NCI-H1436 treated with DMSO at 0.1 percent for 48 hours (cell line): ENCODE results near the gene PRMT1.

Source experiments
- DNase-seq: peaks from one replicate; lab custom pipeline; 2025; lab: John Stamatoyannopoulos, UW

Gene PRMT1

DNA sequence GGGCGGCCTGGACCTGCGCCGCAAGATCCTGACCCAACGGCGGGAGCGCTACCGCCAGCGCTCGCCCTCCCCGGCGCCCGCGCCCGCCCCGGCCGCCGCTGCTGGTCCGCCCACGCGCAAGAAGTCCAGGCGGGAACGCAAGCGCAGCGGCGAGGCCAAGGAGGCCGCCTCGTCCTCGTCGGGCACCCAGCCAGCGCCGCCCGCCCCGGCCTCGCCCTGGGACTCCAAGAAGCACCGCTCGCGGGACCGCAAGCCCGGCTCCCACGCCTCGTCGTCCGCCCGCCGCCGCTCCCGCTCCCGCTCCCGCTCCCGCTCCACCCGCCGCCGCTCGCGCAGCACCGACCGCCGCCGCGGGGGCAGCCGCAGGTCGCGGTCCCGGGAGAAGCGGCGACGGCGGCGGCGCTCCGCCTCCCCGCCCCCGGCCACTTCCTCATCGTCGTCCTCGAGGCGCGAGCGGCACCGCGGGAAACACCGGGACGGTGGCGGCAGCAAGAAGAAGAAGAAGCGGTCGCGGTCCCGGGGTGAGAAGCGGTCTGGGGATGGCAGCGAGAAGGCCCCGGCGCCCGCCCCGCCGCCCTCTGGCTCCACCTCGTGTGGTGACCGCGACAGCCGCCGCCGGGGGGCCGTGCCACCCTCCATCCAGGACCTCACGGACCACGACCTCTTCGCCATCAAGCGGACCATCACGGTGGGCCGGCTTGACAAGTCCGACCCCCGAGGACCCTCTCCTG lies 25.1 kb upstream of the PRMT1 start:
- no peak for DNase-seq

DNA sequence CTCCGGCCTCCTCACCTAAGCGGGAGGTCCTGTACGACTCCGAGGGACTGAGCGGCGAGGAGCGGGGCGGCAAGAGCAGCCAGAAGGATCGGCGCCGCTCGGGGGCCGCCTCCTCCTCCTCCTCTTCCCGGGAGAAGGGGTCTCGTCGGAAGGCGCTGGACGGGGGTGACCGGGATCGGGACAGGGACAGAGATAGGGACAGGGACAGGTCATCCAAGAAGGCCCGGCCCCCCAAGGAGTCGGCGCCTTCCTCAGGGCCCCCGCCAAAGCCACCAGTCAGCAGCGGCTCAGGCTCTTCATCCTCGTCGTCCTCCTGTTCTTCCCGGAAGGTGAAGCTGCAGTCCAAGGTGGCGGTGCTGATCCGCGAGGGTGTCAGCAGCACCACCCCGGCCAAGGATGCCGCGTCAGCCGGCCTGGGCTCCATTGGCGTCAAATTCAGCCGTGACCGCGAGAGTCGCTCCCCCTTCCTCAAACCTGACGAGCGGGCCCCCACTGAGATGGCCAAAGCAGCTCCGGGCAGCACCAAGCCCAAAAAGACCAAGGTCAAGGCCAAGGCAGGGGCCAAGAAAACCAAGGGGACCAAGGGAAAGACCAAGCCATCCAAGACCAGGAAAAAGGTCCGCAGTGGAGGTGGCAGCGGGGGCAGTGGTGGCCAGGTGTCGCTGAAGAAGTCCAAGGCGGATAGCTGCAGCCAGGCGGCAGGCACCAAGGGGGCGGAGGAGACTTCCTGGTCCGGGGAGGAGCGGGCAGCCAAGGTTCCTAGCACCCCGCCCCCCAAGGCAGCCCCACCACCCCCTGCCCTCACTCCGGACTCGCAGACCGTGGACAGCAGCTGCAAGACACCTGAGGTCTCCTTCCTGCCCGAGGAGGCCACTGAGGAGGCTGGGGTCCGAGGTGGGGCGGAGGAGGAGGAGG lies 24.3 kb upstream of the PRMT1 start:
- no peak for DNase-seq

DNA sequence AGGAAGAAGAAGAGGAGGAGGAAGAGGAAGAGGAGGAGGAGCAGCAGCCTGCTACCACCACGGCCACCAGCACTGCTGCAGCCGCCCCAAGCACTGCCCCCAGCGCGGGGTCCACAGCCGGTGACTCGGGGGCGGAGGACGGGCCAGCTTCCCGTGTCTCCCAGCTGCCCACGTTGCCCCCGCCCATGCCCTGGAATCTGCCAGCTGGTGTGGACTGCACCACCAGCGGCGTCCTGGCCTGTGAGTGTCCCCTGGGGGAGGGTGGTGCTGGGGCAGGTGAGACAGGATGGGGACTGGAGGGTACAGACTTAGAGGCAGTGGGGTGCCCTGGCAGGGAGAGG lies 23.6 kb upstream of the PRMT1 start:
- DNase-seq, result no peak

DNA sequence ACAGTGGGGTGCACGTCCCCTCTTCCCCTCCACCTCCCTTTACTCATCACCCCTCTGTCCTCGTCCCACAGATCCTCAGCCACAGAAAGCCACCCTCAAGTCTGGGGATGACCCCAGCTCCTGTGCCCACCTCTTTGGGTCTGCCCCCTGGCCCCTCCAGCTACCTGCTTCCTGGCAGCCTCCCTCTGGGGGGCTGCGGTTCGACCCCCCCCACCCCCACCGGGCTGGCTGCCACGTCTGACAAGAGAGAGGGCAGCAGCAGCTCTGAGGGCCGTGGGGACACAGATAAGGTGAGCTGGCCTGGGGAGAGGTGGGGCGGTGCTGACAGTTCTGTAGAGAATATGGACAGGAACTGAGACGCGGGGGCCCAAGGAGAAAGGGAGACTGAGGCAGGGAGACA lies 22.5 kb upstream of the PRMT1 start:
- DNase-seq, result no peak

DNA sequence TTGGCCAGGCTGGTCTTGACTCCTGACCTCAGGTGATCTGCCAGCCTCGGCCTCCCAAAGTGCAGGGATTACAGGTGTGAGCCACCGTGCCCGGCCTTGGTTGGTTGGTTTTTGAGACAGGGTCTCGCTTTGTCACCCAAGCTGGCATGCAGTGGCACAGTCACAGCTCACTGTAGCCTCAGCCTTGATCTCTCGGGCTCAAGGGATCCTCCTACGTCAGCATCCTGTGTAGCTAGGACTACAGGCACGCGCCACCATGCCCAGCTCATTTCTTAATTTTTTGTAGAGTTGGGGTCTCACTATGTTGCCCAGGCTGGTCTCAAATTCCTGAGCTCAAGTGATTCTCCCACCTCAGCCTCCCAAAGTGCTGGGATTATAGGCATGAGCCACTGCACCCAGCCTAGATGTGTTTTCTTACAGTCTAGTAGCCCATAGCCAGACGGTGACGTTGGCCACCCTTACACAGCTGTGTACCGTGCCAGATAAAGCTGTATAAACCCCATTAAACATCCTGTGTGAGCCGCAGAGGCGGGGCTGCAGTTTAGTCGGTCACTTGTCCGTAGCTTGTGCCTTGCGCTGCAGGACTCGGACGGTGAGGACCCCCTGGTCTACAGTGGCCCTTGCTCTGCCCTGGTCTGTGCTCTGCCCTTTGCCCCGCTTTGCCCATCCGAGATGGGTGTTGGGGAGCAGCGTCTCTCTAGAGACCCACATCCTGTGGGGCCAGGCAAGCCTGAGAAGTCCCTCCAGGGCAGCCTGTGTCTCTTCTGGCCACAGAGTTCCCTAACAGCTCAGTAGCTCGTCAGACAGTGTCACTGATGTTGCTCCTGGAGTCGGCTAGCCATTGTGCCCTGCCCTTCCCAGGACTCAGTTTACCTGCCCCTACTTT lies 21.3 kb upstream of the PRMT1 start:
- no peak for DNase-seq

DNA sequence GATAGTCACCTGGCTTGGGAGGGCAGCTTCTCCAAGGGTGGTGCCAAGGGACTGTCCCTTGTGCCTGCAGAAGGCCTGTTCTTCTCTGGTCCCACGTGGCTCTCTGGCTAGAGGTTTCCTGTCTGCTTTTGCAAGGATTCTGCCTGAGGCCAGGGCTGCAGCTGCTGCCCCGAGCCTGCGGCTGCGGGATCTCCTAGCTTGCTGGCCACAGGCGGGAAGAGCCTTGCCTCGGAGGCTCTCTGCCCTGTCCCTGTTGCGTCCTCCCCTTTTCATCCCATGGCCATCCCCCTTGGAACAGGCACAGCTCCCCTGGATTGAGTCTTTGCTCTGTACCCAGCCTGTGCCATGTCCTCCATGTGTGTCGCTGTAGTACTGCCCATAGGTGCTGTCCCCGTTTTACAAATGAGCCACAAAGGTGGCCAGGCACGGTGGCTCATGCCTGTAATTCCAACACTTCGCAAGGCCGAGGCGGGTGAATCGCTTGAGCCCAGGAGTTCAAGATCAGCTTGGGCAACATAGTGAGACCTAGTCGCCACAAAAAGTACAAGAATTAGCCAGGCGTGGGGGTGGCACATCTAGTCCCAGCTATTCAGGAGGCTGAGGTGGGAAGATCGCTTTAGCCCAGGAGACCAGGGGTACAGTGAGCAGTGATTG lies 20.5 kb upstream of the PRMT1 start:
- no peak for DNase-seq

DNA sequence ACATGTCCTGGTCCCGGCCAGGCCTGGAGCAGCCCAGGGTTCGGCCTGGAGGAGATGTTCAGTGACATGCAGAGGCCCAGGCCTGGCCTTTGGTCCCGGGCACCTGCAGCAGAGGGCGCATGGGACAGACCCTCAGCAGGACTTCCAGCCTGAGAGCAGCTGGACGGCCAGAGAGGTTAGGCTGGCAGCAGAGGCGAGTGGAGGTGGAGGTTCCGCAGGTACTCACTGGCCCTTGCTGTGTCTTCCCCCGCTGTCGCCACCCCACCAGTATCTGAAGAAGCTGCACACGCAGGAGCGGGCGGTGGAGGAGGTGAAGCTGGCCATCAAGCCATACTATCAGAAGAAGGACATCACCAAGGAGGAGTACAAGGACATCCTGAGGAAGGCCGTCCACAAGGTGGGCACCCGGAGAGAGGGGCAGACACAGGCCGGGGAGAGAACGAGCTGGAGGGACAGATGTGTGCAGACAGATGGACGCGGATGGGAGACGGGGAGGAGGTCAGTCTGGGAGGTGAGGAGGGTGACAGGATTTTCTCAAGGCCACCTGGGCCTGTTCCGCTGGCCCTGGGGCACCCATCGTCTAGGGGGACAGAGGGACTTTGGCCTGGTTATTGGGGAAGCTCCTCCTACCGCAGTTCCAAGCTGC lies 19.5 kb upstream of the PRMT1 start:
- no peak for DNase-seq

DNA sequence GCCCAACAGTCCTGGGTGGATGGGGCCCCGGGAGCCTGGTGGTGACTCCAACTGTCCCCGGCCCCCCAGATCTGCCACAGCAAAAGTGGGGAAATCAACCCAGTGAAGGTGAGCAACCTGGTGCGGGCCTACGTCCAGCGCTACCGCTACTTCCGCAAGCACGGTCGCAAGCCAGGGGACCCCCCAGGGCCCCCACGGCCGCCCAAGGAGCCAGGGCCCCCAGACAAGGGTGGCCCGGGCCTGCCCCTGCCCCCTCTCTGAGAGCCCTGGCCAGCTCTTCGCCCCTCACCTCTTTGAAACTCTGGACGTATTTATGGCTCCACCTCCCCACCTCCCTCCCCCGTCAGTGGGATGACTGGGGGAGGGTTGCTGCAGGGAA lies 18.9 kb upstream of the PRMT1 start:
- no peak for DNase-seq

DNA sequence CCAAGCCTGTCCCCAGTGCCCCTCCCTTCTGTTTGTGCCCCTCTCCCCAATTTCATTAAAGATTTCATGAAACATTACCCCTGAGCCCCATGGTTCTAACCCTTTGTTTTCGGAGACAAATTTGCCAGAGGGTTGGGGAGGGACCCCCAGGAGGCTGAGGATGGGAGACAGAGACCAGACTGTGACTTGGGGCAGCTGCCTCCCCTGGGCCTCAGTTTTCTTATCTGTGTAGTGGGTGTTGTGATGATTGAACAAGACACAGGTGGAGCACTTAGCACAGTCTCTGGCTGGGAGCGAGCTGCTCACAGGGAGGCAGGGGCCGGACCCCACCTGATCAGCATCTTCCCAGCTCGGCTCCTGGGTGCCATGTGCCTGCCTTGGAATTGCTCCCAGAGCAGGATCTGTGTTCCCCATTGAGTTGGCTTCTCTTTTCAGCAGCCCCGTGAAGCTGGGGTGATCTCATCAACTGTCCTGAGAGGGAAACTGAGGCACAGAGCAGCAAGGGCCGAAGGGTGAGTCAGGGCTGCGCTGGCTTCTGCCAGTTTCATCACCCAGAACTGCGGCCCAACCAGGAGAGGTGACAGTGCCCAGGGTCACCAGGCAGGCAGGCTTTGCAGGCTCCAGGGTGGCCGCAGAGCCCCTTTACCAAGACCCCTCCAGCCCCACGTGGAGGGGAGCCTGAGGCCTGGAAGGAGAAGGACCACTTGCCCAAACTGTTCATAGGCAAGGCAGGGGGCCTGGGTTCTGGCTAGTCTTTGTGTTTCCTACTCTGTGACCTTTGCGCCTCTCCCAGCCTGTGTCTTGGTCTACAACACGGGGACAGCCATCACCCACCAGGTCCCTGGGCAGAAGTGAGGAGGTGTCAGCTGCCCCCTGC lies 18.3 kb upstream of the PRMT1 start:
- no peak for DNase-seq

DNA sequence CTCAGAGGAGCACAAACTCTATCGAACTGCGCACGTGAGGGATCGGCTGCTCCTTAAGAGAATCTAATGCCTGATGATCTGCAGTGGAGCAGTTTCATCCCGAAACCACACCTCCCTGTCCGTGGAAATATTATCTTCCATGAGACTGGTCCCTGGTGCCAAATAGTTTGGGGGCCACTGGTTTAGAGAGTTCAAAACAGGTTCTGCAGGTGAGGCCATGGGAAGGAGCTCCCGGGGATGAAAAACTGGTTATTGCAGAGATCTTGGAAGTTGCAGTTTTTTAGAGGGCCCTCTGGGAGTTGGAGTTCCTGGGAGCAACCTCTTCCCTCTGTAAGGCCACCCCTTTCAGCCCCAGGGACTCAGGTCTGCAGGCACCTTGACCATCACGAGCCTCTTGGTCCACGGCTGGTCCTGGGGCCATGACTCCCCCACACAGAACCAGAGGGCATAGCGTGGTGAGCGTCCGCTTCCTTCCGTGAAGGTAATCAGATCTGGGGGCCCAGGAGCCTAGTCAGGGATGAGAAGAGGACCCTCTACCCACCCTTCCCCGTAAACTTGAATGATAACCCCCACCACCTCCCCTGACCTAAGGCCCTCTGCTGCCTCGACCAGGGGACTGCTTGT lies 16.6 kb upstream of the PRMT1 start:
- no peak for DNase-seq

DNA sequence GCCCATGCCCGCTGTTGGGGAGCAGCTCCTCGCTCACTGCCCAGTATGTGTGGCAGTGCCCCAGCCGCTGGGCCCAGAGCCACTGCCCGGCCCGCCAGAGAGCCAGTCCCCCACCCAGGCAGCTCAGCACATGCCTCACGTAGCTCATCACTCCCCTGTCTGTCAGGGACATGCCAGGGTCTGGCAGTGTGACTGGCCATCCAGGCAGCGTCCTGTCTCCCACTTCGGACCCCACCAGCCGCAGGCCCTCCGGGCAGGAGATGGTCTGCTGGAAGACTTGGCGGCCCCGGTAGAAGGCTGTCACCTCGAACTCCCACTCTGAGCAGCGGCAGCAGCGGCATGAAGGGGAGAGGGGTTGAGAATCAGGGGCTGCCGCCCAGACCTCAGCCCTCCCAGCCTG lies 15.1 kb upstream of the PRMT1 start:
- DNase-seq, result no peak

DNA sequence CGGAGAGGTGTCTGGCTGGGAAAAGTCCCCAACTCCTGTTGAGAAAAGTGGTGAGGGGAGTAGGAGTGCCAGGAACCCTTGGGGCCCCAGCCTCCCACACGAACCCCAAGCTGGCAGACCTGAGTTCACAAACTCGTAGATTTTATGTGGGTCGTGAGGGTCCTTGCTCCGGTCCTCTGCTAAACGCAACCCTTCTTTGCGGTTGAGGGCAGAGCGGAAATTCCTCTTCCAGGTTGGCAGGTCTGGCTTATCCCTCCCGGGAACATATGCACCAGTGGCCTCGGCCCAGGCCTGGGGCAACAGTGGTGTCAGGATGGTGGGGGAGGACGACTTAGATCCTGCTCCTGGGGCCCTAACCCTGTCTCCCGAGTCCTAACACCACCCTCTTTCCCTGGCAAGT lies 13.8 kb upstream of the PRMT1 start:
- no peak for DNase-seq

DNA sequence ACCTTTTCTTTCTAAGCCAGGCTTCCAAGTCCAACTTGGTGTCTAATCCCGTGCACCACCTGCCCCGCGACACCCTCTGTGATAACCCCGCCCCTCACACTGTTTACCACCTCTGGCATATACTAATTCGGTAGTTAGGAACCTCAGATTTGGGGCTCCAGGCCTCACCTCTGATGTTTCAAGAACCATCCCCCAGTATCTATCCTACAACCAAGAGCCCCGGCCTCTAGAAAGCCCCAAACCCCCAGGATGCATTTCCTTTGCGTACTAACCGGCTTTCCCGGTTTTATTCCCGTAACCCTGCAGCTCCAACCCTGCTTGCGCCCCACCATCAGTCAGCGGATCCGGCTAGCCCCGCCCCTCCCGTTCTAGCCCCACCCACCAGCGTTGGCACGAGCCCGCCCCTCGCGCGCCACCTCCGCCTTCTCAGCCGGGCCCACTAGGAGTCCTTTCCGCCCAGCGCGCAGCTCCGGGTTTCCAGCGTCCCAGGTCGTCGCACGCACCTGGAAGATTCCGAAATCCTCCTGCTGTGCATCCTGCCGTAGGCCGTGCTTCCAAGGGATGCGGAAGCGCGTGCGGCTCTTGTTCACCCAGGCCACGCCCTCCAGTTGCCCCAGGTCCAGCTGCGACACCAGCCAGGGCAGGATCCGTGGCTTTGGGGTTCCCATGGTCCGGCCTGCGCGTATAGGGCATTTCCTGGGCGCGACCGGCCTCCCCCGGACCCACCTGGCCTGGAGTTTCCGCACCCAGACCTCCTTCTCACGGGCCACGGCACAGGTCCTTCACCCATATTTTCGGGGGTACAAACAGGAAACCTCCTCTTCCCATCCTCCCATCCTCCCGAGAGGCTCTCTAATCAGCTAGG lies 12.7 kb upstream of the PRMT1 start:
- no peak for DNase-seq

DNA sequence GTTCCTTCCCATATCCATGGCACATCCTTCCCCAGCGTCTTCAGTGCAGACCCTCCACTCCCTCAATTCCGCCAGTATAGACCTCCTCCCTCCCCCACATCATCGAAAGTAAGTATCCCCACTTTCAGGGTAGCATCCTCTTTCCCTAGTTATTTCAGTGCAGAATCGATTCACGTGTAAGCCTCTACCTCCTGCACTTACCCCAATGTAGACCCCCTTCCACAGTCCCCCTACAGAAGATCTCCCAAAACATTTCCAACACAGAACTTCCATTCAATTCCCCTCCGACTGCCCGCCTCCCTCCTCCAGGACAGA lies 12.1 kb upstream of the PRMT1 start:
- no peak for DNase-seq

DNA sequence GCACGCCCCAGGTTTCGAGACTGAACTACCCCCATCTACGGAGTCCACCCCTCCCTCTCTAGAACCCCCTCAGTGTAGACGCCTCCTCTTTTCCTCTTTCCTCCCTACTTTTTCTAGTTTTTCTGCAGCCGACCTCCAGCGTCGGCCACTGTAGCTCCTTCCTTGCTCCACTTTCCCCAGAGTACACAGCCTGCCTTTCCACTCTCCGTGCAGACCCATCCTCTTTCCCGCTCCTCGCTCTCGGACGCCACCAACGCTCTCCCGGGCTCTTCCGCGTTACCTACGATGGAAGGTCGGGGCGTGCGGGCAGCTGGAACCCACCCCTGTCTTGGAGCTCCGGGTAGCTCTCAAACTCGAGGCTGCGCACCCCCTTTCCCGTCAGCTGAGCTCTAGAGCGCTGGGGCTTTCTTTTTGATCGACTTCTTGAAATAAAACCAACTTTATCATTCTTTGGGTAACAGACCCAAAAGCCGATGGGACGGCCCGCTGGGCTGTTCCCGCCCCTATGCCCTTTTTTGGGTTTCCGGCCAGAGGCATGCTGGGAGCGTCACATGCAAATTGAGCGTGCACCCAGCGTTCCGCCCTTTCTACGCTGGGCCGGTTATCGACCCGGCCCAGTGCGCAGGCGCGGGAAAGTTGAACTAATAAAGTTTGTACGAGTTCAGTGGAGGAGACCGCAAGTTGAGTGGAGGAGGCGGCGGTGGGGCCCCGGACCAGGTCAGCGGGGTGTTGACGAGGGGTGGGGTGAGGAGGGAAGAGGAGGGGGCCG lies 11.5 kb upstream of the PRMT1 start, which contains the start of the genes BCL2L12 and IRF3:
TSS of gene BCL2L12 (plus strand) at position 583 of the 769 bp plus-strand sequence. CDS start 760 bp downstream, outside the sequence.
TSS of gene IRF3 (minus strand) at position 507 of the 769 bp plus-strand sequence. CDS start 1,019 bp downstream, outside the sequence.
- no peak for DNase-seq

DNA sequence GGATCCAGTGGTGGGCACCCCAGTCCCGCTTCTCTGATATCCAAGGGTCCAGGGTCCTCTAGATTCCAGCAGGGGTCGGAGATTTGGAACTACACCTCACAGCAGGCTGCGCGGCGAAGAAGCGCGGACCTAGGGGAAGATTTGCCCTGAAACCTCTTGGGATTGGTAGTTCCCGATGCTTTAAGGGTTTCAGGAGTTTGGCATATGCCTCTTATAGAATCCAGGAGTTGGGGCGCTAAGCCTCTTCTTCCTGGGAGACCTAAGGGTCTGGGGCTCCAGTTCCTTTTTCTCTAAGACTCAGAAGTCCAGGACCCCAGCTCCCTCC lies 11.0 kb upstream of the PRMT1 start:
- no peak for DNase-seq

DNA sequence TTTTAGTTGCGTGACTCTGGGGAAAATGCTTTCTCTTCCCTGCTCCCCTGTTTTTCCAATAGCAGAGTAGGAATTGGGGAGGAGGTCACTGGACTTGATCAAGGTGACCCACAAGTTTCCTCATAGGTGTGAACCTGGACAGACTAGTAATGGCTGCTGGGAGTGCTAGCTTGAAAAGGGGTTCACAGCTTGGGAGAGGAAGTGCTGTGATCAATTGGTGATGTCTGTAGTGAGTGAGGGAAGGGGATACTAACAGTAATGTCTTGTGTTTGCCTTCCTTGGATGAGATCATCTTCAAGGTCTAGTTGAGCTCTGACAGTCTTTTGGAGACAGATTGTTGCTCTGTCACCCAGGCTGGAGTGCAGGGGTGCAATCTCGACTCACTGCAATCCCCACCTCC lies 9.6 kb upstream of the PRMT1 start:
- no peak for DNase-seq

DNA sequence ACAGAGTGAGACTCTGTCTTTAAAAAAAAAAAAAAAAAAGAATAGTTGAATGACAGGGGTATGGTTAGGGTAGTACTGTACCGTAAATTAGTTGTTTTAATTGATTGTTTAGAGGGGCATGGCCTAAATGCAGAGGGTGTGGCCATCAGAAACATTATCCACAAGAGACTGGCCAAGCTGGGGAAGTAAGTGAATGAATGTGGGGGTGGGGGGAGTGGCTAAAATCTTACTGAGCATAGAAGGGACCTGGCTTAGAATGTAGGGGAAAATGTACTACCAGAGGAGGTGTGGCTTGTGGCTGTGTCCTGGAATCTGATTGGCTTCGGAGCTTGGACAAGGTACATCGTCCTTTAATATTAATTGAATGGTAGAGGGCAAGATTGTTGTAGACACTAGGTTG lies 7.6 kb upstream of the PRMT1 start:
- no peak for DNase-seq
